ENCODE measurements around the gene OR4D2.

The OR4D2 gene

DNA sequence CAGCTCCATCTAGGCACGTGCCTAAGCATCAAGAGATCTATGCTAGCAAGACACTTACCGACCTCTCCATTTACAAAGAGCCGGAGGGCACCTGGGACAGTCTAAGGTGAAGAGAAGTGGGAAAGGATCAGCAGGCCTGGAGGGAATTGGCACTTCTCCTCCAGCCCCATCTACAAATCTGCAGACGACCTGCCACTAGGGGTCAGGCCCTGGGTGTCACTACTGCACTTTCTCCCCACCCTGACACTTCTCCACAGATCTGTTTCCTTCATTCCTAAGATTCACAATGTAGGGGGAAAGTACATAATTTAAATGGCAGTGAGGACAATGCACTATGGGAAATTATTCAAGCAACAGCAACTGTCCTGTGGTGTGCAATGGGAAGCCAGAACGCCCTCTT, 44.1 kb downstream of the OR4D2 start:
- DNase-seq (ENCODE audit: low spot score): no peak

- no peak for DNase-seq (ENCODE audit: low spot score)
These were observed 48.9 kb downstream of the OR4D2 start for GRCh38 chr17:58215685-58216084.

- no peak for DNase-seq (ENCODE audit: low spot score)
These were observed 51.0 kb downstream of the OR4D2 start for GRCh38 chr17:58217766-58218165.

DNA sequence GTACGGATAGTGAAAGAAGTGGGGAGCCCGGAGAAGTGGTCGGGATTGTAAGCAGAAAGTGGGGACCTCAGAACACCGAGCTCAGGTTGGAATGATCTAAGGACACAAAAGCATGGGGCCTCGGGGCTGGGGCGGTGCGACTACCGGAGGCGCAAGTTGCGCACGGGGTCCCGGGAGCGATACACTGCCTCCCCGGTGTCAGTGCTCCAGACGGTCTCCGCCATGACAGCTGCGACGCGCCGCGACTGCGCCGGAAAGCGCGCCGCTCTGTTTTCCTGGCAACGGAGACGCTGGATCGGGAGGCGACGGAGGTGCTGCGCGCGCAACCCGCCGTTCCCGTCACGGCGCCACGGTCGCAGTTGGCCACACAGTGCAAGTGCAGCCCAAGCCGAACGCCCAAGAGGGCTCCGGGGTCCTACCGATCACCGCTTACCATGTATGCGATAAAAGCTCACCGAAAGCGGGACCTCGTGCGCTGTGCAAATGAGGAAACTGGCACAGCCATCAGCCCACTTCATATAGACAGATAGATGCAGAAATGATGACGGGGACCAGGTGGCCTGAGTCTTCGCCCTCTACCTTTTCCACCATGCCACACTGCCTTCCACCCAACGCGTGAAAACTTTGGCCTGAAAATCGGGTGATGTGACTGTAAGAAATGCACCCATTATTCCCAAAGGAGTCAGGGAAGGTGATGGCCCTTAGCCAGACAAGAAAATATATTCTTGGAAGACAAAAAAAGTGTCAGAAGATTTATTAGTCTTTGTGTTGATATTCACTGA, 52.4 kb downstream of the OR4D2 start, which contains the start of gene MKS1:
Gene MKS1 (minus strand): TSS at position 249 of the 782 bp plus-strand sequence. CDS start 25 bp downstream, at position 224.
- DNase-seq (ENCODE audit: low spot score): peak; percentile 100

GRCh38 chr17:58219789-58220183, 53.0 kb downstream of the OR4D2 start:
- no peak for DNase-seq (ENCODE audit: low spot score)
